ENCODE results near the gene PHEX.

Gene PHEX

GRCh38 chrX:22004866-22005265 lies 27.3 kb upstream of the PHEX start:
- no peak overlapping the region for H2AFZ ChIP-seq (ENCODE audit: low read length)
- H3K4me2 ChIP-seq (ENCODE audit: low read length) = no peak overlapping the region
- no peaks in the 10 kb centered on the region for H3K4me1 ChIP-seq (ENCODE audit: insufficient read depth, low read length, severe bottlenecking)
- no peaks in the 10 kb centered on the region for H3K9me2 ChIP-seq (ENCODE audit: low read depth, low read length)
- H3F3A ChIP-seq (ENCODE audit: insufficient read depth, low read length) = no peaks in the 10 kb centered on the region
- H3K27me3 ChIP-seq (ENCODE audit: insufficient read depth, low read length) = no peaks in the 10 kb centered on the region
- H3K9me3 ChIP-seq (ENCODE audit: low read length) = no peaks in the 10 kb centered on the region
- TF ChIP-seq EZH2 (IDR thresholded peaks at IDR 0.05; ENCODE audit: borderline replicate concordance, low read length) (no peak), CTCF (IDR thresholded peaks at IDR 0.05; ENCODE audit: low read length) (no peak)
- no peaks in the 10 kb centered on the region for H3K36me3 ChIP-seq (ENCODE audit: insufficient read depth, low read length)
- H4K20me1 ChIP-seq (ENCODE audit: insufficient read depth, low read length) = no peaks in the 10 kb centered on the region
- H3K4me3 ChIP-seq (ENCODE audit: low read depth, low read length, poor library complexity, severe bottlenecking) = no peak overlapping the region
- H3K79me2 ChIP-seq (ENCODE audit: insufficient read depth, low read length) = no peaks in the 10 kb centered on the region
- H3K27ac ChIP-seq (ENCODE audit: low read depth, low read length, poor library complexity, severe bottlenecking) = no peak overlapping the region
- no peak overlapping the region for H3K9ac ChIP-seq (ENCODE audit: low read length)

- no peaks in the 10 kb centered on the region for H3K36me3 ChIP-seq (ENCODE audit: insufficient read depth, low read length)
- no peaks in the 10 kb centered on the region for H3K27me3 ChIP-seq (ENCODE audit: insufficient read depth, low read length)
- no peak overlapping the region for H3K9ac ChIP-seq (ENCODE audit: low read length)
- no peak overlapping the region for H3K27ac ChIP-seq (ENCODE audit: low read depth, low read length, poor library complexity, severe bottlenecking)
- no peaks in the 10 kb centered on the region for H3K9me3 ChIP-seq (ENCODE audit: low read length)
- no peaks in the 10 kb centered on the region for H3F3A ChIP-seq (ENCODE audit: insufficient read depth, low read length)
- no peaks in the 10 kb centered on the region for H4K20me1 ChIP-seq (ENCODE audit: insufficient read depth, low read length)
- H2AFZ ChIP-seq (ENCODE audit: low read length) = no peak overlapping the region
- H3K4me3 ChIP-seq (ENCODE audit: low read depth, low read length, poor library complexity, severe bottlenecking) = no peak overlapping the region
- no peak overlapping the region for H3K4me2 ChIP-seq (ENCODE audit: low read length)
- no peaks in the 10 kb centered on the region for H3K9me2 ChIP-seq (ENCODE audit: low read depth, low read length)
- H3K4me1 ChIP-seq (ENCODE audit: insufficient read depth, low read length, severe bottlenecking) = no peaks in the 10 kb centered on the region
- TF ChIP-seq CTCF (IDR thresholded peaks at IDR 0.05; ENCODE audit: low read length) = no peak
- no peaks in the 10 kb centered on the region for H3K79me2 ChIP-seq (ENCODE audit: insufficient read depth, low read length)
Measured at GRCh38 chrX:22012051-22012450, 20.1 kb upstream of the PHEX start.

- Histone ChIP-seq H3K9me3 (ENCODE audit: low read length) (no peaks in the 10 kb centered on the region), H3K4me3 (ENCODE audit: low read depth, low read length, poor library complexity, severe bottlenecking) (no peak overlapping the region), H3K4me2 (ENCODE audit: low read length) (no peak overlapping the region), H3K27ac (ENCODE audit: low read depth, low read length, poor library complexity, severe bottlenecking) (no peak overlapping the region), H3K4me1 (ENCODE audit: insufficient read depth, low read length, severe bottlenecking) (no peaks in the 10 kb centered on the region), H3F3A (ENCODE audit: insufficient read depth, low read length) (no peaks in the 10 kb centered on the region), H3K9ac (ENCODE audit: low read length) (no peak overlapping the region), H4K20me1 (ENCODE audit: insufficient read depth, low read length) (no peaks in the 10 kb centered on the region), H2AFZ (ENCODE audit: low read length) (no peak overlapping the region), H3K9me2 (ENCODE audit: low read depth, low read length) (no peaks in the 10 kb centered on the region), H3K27me3 (ENCODE audit: insufficient read depth, low read length) (no peaks in the 10 kb centered on the region), H3K36me3 (ENCODE audit: insufficient read depth, low read length) (no peaks in the 10 kb centered on the region), H3K79me2 (ENCODE audit: insufficient read depth, low read length) (no peaks in the 10 kb centered on the region)
- TF ChIP-seq EZH2 (IDR thresholded peaks at IDR 0.05; ENCODE audit: borderline replicate concordance, low read length) = no peak
Measured at GRCh38 chrX:22012931-22013330, 19.2 kb upstream of the PHEX start.

GRCh38 chrX:22015139-22015750 lies 16.9 kb upstream of the PHEX start:
- H4K20me1 ChIP-seq (ENCODE audit: insufficient read depth, low read length) = no peaks in the 10 kb centered on the region
- H3K36me3 ChIP-seq (ENCODE audit: insufficient read depth, low read length) = no peaks in the 10 kb centered on the region
- H3K27me3 ChIP-seq (ENCODE audit: insufficient read depth, low read length) = no peaks in the 10 kb centered on the region
- no peak overlapping the region for H3K4me3 ChIP-seq (ENCODE audit: low read depth, low read length, poor library complexity, severe bottlenecking)
- H3K9me3 ChIP-seq (ENCODE audit: low read length) = no peaks in the 10 kb centered on the region
- H2AFZ ChIP-seq (ENCODE audit: low read length) = no peak overlapping the region
- no peak overlapping the region for H3K4me2 ChIP-seq (ENCODE audit: low read length)
- no peaks in the 10 kb centered on the region for H3K79me2 ChIP-seq (ENCODE audit: insufficient read depth, low read length)
- H3F3A ChIP-seq (ENCODE audit: insufficient read depth, low read length) = no peaks in the 10 kb centered on the region
- H3K9ac ChIP-seq (ENCODE audit: low read length) = no peak overlapping the region
- H3K9me2 ChIP-seq (ENCODE audit: low read depth, low read length) = no peaks in the 10 kb centered on the region
- no peak for TF ChIP-seq EZH2 (IDR thresholded peaks at IDR 0.05; ENCODE audit: borderline replicate concordance, low read length)
- TF ChIP-seq CTCF (IDR thresholded peaks at IDR 0.05; ENCODE audit: low read length) = no peak
- no peak overlapping the region for H3K27ac ChIP-seq (ENCODE audit: low read depth, low read length, poor library complexity, severe bottlenecking)
- H3K4me1 ChIP-seq (ENCODE audit: insufficient read depth, low read length, severe bottlenecking) = no peaks in the 10 kb centered on the region
